ENCODE results near the gene FBXL7. TPM values are rescaled to one million over a fixed set of nuclear protein-coding genes. Genes with fewer than 3 reads are reported as not detected.
A peak's percentile ranks its signal among the peaks of the same experiment; 100 is the strongest.

Gene FBXL7
- total and polyA plus RNA-seq, 12 donors = 8.7 to 33.4 (median 23.5) TPM

DNA sequence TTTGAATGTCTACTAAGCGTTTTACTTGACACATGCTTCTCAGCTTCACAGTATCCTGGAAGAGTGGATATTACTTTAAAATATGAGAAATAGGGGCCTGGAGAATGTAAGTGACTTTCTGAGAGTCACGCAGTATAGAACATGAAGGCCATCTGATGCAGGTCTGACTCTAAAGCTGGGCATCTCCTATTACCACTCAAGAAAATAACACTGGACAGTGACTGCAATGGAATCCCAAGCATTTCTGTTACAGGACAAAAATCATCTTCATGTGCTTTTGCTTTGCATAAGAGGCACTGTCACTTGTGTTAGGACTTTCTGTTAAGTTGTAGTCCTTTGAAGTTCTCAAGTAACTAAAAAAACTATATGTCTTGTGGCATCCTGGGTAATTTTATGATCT lies 335.5 kb downstream of the FBXL7 start:
- Histone ChIP-seq H3K36me3 (no peaks in the 10 kb centered on the region), H3K27me3 (no peaks in the 10 kb centered on the region), H3K9me3 (no peaks in the 10 kb centered on the region), H3K27ac (no peak overlapping the region), H3K4me3 (no peak overlapping the region), H3K4me1 (peaks cover 0 to 62% (median 38%) of the 10 kb centered on the region in 9 donors)
- ATAC-seq = no peak
- 86 to 89% methylated on average over 2 of the region's 2 CpGs for WGBS, 2 donors
- intact Hi-C loops (cut with DNase I) = loop anchor here in 1 of 10 donors (10.0 kb wide), 1 partner anchor 159 kb away; no protein-coding TSS in a partner anchor
- no peak for DNase-seq
- TF ChIP-seq, protein P1, sequence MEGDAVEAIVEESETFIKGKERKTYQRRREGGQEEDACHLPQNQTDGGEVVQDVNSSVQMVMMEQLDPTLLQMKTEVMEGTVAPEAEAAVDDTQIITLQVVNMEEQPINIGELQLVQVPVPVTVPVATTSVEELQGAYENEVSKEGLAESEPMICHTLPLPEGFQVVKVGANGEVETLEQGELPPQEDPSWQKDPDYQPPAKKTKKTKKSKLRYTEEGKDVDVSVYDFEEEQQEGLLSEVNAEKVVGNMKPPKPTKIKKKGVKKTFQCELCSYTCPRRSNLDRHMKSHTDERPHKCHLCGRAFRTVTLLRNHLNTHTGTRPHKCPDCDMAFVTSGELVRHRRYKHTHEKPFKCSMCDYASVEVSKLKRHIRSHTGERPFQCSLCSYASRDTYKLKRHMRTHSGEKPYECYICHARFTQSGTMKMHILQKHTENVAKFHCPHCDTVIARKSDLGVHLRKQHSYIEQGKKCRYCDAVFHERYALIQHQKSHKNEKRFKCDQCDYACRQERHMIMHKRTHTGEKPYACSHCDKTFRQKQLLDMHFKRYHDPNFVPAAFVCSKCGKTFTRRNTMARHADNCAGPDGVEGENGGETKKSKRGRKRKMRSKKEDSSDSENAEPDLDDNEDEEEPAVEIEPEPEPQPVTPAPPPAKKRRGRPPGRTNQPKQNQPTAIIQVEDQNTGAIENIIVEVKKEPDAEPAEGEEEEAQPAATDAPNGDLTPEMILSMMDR (IDR thresholded peaks at IDR 0.05) = no peak

DNA sequence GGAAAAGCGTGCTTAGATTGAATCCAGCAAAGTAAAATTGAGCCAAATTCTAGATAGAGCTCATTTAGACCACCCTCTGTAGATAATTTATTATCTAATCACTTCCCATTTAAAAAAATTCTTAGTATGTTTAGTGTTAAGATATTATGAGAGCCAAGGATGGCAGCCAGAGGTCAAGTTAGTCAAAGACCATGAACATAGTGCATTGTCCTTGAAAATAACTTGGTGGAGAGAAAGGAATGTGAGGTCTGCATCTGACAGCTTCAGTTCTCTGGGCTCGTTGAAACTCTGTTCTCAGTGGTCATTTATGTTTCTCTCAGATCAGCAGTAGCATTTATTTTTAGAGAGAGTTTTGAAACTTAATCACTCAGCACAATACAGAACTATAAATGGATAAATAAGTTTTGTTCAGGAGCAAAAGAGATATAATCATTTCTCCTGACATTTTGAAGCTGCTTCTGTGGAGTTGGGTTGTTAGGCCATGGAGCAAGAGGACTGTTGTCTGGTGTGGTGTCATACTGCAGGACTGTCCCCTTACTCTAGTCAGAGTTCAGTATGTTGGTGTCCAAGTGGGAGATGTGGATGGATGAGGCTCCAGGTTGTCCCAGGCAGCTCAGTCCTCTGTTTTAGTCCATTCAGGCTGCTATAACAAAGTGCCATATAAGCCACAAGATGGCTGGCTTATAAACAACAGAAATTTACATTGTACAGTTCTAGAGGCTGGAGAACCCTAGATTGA lies 337.7 kb downstream of the FBXL7 start:
- peaks cover 0 to 48% (median 22%) of the 10 kb centered on the region in 9 donors for H3K4me1 ChIP-seq
- peaks cover 0 to 19% (median 0%) of the 10 kb centered on the region in 11 donors for H3K9me3 ChIP-seq
- H3K36me3 ChIP-seq = no peaks in the 10 kb centered on the region
- H3K4me3 ChIP-seq = no peak overlapping the region
- TF ChIP-seq, protein P1 (IDR thresholded peaks at IDR 0.05) = no peak
- ATAC-seq = peak in 5 of 8 donors; percentile 26 to 70 (median 47)
- WGBS, 2 donors = 27 to 45% methylated on average over 2 of the region's 2 CpGs
- intact Hi-C loops (cut with DNase I) = loop anchor here in 1 of 10 donors (10.0 kb wide), 1 partner anchor 157 kb away; no protein-coding TSS in a partner anchor
- H3K27ac ChIP-seq = peak overlapping the region in 6 of 10 donors; percentile 22 to 66 (median 34)
- no peaks in the 10 kb centered on the region for H3K27me3 ChIP-seq
- DNase-seq = no peak

DNA sequence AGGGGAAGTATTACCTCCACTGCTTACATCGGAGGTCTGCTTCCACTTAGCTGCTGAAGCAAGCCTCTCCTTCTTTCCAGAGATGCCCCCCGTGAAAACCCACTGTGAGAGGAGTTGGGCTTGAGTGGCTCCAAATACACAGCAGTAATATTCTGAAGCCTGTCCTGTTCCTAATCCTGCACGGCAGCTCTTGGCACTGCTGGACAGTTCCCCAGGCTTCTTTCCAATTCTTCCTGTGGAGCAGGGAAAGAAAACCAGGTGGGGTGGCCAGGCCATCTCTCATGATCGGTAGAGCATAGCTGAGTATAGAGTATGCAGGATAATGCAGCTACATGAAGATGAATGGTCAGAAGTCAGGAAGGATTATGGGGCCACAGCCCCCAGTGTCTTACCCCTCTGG lies 344.3 kb downstream of the FBXL7 start:
- WGBS, 2 donors = 42 to 54% methylated on average over 4 of the region's 4 CpGs
- Histone ChIP-seq H3K36me3 (no peaks in the 10 kb centered on the region), H3K9me3 (peaks cover 0 to 20% (median 0%) of the 10 kb centered on the region in 11 donors), H3K27ac (no peak overlapping the region), H3K27me3 (no peaks in the 10 kb centered on the region), H3K4me3 (no peak overlapping the region), H3K4me1 (peaks cover 0 to 9% (median 0%) of the 10 kb centered on the region in 9 donors)
- intact Hi-C loops (cut with DNase I) = no loop called here
- TF ChIP-seq, protein P1 (IDR thresholded peaks at IDR 0.05) = no peak
- DNase-seq = no peak
- ATAC-seq = peak in 5 of 8 donors; percentile 31 to 55 (median 55)

DNA sequence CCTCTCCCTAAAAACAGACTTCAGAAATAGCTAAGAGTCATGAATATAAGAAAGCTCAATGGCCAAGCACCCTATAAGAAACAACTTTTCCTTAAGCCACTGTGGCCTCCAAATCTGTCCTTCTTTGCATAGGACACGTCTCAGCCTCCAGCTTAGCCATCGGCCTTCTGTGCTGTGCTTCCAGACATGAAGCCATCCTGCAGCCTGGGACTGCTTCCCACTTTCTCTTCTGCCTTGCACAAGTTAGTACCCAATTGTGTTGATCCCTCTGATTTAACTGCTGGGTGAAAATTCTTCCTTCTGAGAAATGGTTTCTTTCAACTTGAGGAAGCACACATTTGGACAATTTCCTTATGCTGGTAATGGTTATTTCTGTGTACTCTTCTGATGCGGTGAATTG lies 344.9 kb downstream of the FBXL7 start:
- H3K27ac ChIP-seq = no peak overlapping the region
- H3K9me3 ChIP-seq = peaks cover 0 to 20% (median 0%) of the 10 kb centered on the region in 11 donors
- H3K27me3 ChIP-seq = no peaks in the 10 kb centered on the region
- ATAC-seq (no peak), DNase-seq (no peak)
- no peaks in the 10 kb centered on the region for H3K36me3 ChIP-seq
- 96 to 97% methylated on average over 3 of the region's 3 CpGs for WGBS, 2 donors
- intact Hi-C loops (cut with DNase I) = no loop called here
- H3K4me3 ChIP-seq = no peak overlapping the region
- TF ChIP-seq, protein P1 (IDR thresholded peaks at IDR 0.05) = no peak
- H3K4me1 ChIP-seq = peaks cover 0 to 13% (median 0%) of the 10 kb centered on the region in 9 donors

All from heart right ventricle (tissue), 16 donors.